ENCODE measurements around the gene MB21D2. TPM values are rescaled to one million over a fixed set of nuclear protein-coding genes. Genes with fewer than 3 reads are reported as not detected.

MB21D2 gene
- total and polyA plus RNA-seq, 12 donors: 1.4 to 16.8 (median 5.8) TPM

DNA sequence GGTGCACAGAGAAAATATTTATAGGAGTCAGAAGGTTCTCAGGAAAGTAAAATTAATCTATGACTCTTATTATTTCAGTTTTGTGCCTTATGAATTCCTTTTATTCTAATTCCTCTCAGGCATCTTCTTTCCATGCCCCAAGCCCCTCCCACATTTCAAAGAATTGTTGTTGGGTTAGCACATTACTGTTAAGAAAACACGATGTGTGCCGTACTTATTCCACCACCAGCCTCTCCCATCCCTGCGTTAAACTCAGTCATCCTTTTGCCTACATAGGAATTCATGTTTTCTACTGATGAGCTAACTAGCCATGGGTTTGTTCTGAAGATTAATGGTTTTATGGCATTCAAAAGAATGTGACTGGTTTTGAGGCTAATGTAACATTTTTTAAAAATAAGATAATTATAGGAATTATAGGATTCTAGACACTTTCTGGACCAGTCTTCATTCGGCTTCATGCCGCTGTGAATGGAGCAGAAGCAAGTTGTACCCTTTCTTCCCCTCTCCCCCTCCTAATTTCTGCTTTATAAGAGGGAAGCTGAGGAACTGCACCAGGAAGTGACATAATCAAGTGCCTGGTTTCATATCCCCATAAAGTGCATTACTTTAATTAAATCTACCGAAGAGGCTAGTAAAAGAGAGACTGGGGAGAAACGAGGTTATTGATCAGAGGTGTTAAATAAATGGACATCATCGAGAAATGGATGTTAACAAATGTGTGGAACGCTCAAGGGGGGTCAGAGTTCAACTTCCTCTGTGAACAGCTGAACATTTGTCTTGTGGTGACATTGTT lies 12.3 kb upstream of the MB21D2 start:
- intact Hi-C loops (cut with DNase I): loop anchor here in 1 of 2 donors (5.0 to 10.0 kb wide), 2 partner anchors 95 to 522 kb away; no protein-coding TSS in a partner anchor
- Histone ChIP-seq H3K27ac (no peak overlapping the region), H3K9me3 (replicated peaks in 1 of 3) (no peaks in the 10 kb centered on the region), H3K36me3 (replicated peaks in 1 of 2) (no peaks in the 10 kb centered on the region), H3K4me1 (replicated peaks in 1 of 2) (no peaks in the 10 kb centered on the region), H3K27me3 (no peaks in the 10 kb centered on the region), H3K4me3 (no peak overlapping the region)
- TF ChIP-seq, protein P1, sequence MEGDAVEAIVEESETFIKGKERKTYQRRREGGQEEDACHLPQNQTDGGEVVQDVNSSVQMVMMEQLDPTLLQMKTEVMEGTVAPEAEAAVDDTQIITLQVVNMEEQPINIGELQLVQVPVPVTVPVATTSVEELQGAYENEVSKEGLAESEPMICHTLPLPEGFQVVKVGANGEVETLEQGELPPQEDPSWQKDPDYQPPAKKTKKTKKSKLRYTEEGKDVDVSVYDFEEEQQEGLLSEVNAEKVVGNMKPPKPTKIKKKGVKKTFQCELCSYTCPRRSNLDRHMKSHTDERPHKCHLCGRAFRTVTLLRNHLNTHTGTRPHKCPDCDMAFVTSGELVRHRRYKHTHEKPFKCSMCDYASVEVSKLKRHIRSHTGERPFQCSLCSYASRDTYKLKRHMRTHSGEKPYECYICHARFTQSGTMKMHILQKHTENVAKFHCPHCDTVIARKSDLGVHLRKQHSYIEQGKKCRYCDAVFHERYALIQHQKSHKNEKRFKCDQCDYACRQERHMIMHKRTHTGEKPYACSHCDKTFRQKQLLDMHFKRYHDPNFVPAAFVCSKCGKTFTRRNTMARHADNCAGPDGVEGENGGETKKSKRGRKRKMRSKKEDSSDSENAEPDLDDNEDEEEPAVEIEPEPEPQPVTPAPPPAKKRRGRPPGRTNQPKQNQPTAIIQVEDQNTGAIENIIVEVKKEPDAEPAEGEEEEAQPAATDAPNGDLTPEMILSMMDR (IDR thresholded peaks at IDR 0.05): no peak
- no peak for TF ChIP-seq POLR2A (IDR thresholded peaks at IDR 0.05)
- WGBS, 4 donors: 68 to 73% (median 71%) methylated on average over 9 of the region's 9 CpGs
- no peak for DNase-seq

DNA sequence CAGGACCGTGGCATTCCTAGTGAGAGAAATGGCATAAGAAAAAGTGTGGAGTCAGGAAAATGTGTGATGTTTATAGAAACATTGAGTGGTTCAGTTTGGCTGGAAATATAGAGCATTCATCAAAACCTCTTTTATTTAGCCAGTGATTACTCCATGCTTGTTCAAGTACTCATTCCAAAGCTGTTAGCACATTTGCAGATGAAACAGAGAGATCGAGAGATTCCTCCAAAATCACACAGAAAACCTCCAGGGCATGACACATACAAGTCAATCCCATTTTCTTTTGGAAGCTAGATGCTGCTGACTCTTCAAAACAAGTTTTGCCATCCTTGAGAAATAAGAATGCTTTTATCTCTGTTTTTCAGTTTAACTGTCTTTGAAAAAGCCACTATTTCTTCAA lies 11.5 kb upstream of the MB21D2 start:
- no peaks in the 10 kb centered on the region for H3K27me3 ChIP-seq
- WGBS, 4 donors: 57 to 75% (median 69%) methylated on average over 2 of the region's 2 CpGs
- no peak overlapping the region for H3K27ac ChIP-seq
- intact Hi-C loops (cut with DNase I): loop anchor here in 1 of 2 donors (5.0 kb wide), 1 partner anchor 523 kb away; no protein-coding TSS in a partner anchor
- TF ChIP-seq, protein P1 (IDR thresholded peaks at IDR 0.05): no peak
- no peak for TF ChIP-seq POLR2A (IDR thresholded peaks at IDR 0.05)
- no peaks in the 10 kb centered on the region for H3K36me3 ChIP-seq (replicated peaks in 1 of 2)
- no peak for DNase-seq
- H3K4me1 ChIP-seq (replicated peaks in 1 of 2): no peaks in the 10 kb centered on the region
- H3K9me3 ChIP-seq (replicated peaks in 1 of 3): no peaks in the 10 kb centered on the region
- no peak overlapping the region for H3K4me3 ChIP-seq

DNA sequence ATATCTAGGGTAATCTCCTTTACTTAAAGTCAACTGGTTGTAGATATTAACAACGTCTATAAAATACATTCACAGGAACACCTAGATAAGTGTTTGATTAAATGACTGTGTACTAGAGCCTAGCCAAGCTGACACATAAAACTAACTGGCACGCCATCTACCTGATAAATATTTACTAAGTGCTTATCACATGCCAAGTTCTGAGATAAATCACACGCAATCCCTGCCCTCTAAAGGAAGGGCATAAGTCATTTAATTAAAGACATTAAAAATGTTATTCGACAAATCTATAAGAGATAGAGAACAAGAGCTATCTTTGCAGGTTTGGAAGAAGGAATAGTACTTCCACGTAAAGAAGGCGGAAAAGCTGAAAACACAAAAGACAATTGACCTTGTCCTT lies 11.1 kb upstream of the MB21D2 start:
- TF ChIP-seq POLR2A (IDR thresholded peaks at IDR 0.05): no peak
- TF ChIP-seq, protein P1 (IDR thresholded peaks at IDR 0.05): no peak
- WGBS, 4 donors: 73 to 85% (median 78%) methylated on average over 5 to 6 of the region's 6 CpGs
- intact Hi-C loops (cut with DNase I): loop anchor here in 1 of 2 donors (5.0 kb wide), 1 partner anchor 524 kb away; no protein-coding TSS in a partner anchor

DNA sequence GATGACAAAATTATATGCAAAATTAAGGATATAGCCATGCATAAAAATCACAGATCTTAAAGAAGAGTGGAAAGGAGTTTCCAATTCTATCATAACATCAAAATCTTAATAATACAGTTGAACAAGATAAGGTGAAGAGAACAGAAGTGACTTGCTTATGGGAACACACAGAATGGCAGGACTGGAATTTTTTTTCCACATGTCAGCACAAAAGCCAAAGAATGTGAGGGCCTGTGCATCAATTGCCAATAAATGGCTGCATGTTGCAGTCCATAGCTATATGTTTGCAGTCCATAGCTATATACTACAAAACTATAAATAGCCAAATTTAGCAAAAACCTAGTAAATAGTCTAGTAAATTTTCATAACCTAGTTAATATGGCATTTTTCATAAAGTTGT lies 10.4 kb upstream of the MB21D2 start:
- TF ChIP-seq, protein P1 (IDR thresholded peaks at IDR 0.05): no peak
- TF ChIP-seq POLR2A (IDR thresholded peaks at IDR 0.05): no peak
- no peaks in the 10 kb centered on the region for H3K9me3 ChIP-seq (replicated peaks in 1 of 3)
- no peak overlapping the region for H3K4me3 ChIP-seq
- H3K27ac ChIP-seq: no peak overlapping the region
- no peaks in the 10 kb centered on the region for H3K4me1 ChIP-seq (replicated peaks in 1 of 2)
- no peaks in the 10 kb centered on the region for H3K27me3 ChIP-seq
- DNase-seq: no peak
- no peaks in the 10 kb centered on the region for H3K36me3 ChIP-seq (replicated peaks in 1 of 2)
- intact Hi-C loops (cut with DNase I): loop anchor here in 1 of 2 donors (5.0 kb wide), 1 partner anchor 524 kb away; no protein-coding TSS in a partner anchor

More for the DNA sequence above, 11.1 kb upstream of the MB21D2 start:
- Histone ChIP-seq H3K9me3 (replicated peaks in 1 of 3) (no peaks in the 10 kb centered on the region), H3K27me3 (no peaks in the 10 kb centered on the region), H3K36me3 (replicated peaks in 1 of 2) (no peaks in the 10 kb centered on the region), H3K4me1 (replicated peaks in 1 of 2) (no peaks in the 10 kb centered on the region), H3K27ac (no peak overlapping the region), H3K4me3 (no peak overlapping the region)
- no peak for DNase-seq

Data from adrenal gland (tissue), 12 donors.